Stimulated activated CD8-positive, alpha-beta memory T cell treated with anti-CD3 and anti-CD28 coated beads, Interleukin-4, amount 100 ng/mL, for 1 hour (primary cell): ENCODE data around the gene PRDM16.

Experiments
- DNase-seq, 2 donors: peaks; one replicate each; pipeline ENCODE4 v3.0.0-alpha.2; 2020; ENCODE audit warnings: low read depth in 2 of 2, low spot score in 1 of 2

The PRDM16 gene

DNA sequence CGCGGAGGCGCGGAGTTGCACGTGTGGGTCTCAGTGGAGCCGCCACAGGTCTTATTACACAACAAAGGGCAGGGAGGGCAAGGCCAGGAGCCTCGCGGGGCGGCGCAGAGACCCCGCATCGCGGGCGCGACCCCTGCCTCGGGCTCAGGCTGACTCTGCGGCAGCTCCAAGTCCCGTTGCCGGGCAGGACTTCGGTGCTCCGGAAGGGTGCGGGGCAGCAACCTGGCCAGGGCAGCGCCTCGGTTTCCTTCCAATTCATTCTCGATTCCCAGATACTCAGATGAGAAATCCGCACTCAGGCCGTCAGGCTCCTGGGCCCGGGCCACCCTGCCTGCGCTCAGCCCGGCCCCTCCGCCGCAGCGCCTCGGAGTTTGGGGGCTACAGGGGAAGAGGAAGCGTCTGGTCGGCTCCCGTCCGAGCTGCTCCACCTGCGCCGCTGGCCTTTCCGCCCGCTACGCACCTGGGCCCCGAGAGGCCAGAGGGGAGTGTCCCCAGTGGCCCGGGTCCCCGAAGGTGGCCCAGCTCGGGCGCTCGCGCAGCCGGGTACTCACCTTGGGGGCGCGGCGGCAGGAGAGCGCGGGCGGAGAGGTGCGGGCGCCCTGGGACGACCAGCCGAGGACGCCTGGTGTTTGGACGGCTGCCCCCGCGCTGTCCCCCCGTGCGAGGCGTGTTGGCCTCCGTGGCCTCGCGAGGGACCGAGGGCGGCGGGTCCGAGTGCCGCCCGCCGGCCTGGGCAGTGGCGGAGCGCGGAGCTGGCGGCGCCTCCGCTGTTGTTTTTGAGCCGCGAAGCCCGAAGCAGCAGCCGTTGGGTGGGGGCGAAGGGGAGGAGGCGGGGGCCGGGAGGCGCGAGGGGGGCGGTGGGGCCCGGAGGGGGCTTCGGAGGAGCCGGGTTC lies 1.1 kb upstream of the PRDM16 start:
- no peak for DNase-seq

DNA sequence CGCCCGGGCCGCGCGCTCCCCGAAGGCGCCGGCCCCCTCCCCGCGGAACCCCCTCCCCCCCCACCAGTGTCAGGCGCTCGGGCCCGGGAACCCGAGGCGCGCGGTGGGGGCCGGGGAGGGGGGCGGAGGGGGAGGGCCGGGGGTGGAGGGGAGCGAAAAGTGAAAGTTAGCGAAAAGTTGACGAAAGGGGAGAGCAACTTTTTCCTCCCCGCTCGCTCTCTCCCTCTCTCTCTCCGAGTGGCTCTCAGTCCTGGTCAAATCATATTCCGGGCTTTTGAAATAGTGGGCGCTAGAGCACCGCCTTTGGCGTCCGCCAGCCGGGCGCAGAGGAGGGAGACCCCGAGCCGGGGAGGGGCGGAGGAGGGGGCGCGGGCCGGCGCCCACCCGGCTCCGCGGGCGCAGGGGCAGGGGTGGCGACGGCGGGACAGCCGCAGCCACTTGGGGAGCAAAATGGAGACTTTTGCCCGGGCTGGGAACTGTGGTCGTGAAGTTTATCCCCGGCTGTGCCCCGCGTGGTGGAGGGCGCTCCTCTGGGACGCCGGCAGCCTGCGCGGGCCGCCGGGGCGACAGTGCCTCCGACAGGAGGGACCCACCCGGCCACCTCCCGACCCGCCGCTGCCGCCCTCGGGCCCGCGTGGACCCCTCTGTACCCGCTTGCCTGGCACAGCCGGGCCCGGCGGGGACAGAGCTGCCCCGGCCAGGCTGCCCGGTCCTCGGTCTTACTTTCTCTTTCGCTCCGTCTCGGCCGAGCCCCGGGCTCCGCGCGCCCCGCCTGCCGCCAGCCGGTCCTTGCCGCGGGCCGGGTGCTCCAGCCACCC lies 697 bp downstream of the PRDM16 start:
- no peak for DNase-seq

GRCh38 chr1:3070309-3070643 lies 1.3 kb downstream of the PRDM16 start:
- DNase-seq = no peak

GRCh38 chr1:3070644-3071564 lies 1.9 kb downstream of the PRDM16 start:
- no peak for DNase-seq

DNA sequence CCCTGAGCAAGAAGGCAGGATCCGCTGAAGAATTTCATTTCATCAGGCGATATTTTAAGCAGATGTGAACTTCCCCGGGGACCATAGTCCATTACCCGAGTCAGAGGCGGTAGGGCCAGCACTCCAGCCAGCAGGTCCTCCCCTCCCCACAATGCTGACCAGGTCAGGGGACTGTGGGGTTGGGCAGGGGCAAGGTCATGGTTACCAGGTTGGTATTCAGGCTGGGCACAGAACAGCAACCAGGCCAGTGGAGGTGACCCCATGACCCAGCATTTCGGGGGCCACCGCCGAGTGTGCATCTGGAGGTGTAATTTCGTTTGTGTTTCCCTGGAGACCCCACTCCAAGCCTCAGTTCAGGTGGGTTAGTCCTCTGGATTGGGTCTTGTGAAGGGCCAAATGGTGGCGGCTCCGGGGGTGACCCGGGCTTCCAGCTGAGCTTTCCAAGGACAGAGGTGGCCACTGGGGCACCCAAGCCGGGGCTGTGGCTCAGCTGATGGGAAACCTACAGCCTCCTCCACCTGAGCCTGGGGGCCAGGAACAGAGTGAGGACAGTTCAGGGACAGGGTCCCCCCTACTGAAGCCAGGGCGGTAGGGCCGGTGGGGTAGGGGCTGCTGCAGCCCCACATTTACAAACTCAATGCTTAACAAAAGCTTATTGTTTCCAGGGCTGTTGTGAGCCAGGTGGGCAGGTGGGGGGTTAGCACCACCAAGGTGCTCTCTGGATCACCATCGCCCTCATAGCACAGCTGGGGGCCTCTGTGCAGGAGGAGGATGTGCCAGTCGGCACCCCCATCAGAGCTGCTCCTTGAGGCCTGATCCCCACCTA lies 2.8 kb downstream of the PRDM16 start:
- no peak for DNase-seq

DNA sequence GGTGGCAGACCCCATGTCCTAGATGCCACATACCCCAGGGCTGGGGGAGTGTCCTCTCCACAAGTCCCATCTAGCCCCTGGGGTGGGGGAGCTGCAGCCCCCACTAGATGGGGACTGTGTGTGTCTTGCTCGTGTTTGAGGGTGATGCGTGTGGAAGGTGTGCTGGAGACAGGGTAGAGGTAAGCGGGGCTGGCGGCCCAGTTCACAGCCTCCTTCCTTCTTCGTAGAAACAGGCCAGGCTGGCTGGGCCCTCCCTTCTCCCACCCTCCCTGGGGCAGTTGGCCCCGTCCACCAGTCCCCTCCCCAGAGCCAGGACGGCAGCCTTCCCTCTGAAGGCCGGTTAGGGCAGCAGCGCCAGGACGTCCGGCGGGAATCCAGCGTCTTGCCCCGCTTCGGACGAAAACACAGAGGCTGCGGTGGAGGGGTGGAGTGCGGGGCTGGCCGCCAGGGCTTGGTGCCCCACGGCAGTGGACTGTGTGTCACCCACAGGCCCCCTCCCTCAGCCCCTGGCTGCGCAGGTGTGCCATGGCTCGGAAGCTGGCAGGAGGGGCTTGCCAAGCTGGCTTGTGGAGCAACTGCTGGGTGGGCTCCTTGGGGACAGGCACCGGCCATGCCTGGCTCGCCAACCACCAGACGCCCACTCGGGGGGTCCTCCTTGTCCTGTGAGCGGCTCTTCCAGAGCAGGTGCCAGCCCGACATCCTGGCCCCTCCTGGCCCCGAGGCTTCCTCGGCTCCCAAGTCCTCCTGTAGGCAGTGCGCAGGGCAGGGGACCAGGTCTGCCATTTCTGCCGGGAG lies 3.6 kb downstream of the PRDM16 start:
- no peak for DNase-seq

GRCh38 chr1:3073186-3073488 lies 4.1 kb downstream of the PRDM16 start:
- DNase-seq = no peak

DNA sequence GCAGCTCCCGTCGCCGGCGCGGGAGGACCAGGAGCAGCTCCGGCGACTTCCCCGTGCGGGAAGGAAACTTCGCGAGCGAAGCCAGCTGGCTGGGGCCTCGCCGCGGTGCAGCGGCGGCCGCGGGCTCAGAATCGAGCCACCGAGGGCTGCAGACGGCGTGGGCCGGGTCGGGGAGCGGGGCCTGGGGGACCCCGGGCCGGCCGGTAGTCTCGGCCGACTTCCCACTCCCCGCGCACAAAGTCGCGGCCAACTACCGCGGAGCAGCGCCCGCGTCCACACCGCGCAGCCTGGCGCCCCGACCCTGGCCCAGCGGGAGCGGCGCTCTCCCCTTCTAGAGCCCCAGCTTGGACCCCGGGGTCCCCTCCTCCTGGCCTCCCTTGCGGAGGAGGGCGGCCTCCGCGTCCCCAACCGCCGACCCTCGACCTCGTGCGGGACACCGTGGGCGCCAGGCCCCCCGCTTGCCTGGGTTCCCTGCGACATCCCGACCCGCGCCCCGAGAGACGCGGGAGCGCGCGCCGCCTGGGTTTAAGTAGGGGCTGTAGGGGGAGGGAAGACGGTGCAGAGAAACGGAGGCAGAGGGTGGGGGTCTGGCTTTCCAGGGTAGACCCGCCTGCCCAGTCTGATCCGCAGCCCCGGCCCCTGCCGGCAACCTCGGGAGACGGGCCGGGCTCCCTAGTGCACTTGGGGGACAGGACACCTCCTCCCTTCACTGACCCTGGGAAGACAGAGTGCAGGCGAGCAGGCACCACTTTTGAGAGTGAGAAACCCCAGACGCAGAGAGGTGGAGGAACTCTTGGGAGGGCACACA lies 4.7 kb downstream of the PRDM16 start:
- no peak for DNase-seq

DNA sequence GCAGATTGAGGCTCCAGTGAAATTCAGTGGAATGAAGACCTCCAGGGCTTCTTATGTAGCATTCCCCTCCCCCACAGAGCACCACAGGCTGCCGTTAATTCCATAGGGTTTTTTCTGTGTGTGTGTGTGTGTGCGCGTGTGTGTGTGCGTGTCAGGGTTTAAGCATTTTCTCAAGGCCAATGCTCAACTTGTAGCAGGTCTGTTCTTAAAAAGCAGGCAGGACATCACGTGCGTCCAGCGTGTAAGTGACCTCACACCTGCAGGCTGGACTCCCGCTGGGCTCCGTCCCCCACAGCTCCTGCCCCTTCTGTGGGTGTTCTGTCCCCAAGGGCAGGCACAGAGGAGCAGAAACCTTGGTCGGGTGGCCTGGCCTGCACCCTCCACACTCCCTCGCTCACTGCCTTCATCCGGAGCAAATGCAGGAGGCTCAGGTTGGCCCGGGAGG lies 5.3 kb downstream of the PRDM16 start:
- no peak for DNase-seq

DNA sequence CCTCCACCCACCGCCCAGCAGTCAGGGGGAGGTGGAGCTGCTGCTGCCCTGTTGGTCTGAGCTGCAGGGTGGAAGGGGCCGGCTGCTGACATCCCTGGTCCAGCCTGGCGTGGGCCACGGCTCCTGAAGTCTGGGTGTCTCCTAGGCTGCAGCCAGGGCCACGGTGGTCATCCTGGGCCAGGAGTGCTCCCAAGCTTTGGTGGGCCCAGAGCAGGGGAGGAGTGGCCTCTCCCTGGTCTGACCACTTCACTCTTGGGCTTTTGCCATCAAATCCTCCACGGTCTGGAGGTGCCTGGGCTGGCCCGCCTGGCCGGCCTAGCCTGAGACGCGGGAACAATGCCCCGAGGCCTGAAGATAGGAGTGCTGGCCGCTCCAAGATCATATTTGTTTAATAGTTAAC lies 5.8 kb downstream of the PRDM16 start:
- no peak for DNase-seq

GRCh38 chr1:3075666-3076362 lies 6.8 kb downstream of the PRDM16 start:
- no peak for DNase-seq

GRCh38 chr1:3076363-3076740 lies 7.3 kb downstream of the PRDM16 start:
- no peak for DNase-seq

DNA sequence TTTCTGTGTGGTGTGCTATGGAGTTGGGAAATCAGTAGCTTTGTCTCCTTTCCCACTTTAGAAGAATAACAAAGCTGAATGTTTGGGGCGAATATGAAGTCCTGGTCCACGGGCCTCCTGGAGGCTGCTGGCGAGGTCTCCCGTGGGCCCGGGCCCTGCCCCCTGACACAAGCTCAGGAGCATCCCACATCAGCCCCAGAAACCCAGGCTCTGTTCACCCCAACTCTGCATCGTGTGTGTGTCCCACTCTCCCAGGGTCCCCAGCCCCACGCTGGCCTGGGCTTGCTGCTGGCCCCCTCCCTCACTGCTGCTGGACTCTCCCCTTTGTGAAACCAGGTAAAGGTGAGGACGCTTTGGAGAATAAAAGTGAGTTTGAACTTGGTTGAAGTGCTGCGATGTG lies 8.1 kb downstream of the PRDM16 start:
- DNase-seq = no peak

- no peak for DNase-seq
Observed at GRCh38 chr1:3077561-3077960, 8.6 kb downstream of the PRDM16 start.

GRCh38 chr1:3078430-3078861 lies 9.4 kb downstream of the PRDM16 start:
- DNase-seq = no peak

- DNase-seq = no peak
Observed at GRCh38 chr1:3078871-3079270, 9.9 kb downstream of the PRDM16 start.

DNA sequence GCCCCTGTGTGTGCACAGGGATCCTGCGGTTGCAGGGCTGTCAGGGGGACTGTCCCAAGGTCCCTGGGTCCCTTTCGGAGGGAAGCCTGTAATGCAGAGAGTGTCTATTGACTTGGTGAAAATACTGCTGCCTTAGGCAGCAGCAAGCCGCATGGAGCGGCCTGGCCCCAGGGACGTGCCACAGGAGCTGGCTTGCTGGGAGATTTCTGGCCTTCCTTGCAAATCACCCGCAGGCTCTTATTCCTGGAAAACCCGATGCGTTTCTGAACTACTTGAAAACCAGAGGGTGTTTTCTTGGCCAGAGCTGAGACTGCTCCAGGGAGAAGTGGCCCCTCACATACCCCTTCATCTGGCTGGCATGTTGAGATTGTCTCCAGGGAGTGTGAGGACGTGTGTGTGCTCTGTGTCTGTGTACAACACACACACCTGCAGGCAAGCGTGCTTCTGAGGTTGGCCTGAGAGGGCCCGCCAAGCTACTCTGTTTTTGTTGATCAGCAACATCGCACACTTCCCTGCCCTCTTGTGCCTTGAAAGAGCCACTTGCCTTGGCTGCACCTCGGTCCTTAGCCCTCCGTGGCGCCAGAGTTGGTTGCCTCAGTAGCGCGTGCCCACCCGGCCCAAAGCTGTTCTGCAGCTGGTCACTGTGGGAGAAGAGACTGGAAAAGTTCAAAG lies 10.5 kb downstream of the PRDM16 start:
- DNase-seq = no peak
